Uterus (tissue), 2 donors: ENCODE results near the gene LTN1.

Experiments used
- CTCF ChIP-seq, 4 experiments: fragments of 200-600 bp in 2 of 4; fragments of 450-650 bp in 2 of 4; sonication (generic) in 2 of 4; IDR thresholded peaks; one replicate each; pipeline ENCODE4 v1.5.1; 2016 to 2019; ENCODE audit warnings: antibody characterized with exemption in 4 of 4, mild to moderate bottlenecking in 2 of 4, moderate library complexity in 1 of 4
- POLR2A ChIP-seq, 2 donors: fragments of 450-650 bp; IDR thresholded peaks; one replicate each; pipeline ENCODE4 v1.6.1; 2016; ENCODE audit warnings: antibody characterized with exemption in 2 of 2, mild to moderate bottlenecking in 1 of 2, moderate library complexity in 1 of 2

GRCh38 chr21:28943631-28944030, 49.0 kb downstream of the LTN1 start:
- no peak for TF ChIP-seq POLR2A (IDR thresholded peaks at IDR 0.05)
- no peak for TF ChIP-seq CTCF (IDR thresholded peaks at IDR 0.05)
